Astrocyte of the spinal cord (primary cell): ENCODE data around the gene PNPLA1.
"Not testable (repeated sequence)": the region's sequence is repeated elsewhere in the genome, so short reads cannot be mapped to it uniquely, and the experiment has no call there.

Source experiments
- DNase-seq: peaks from one replicate; pipeline ENCODE4 v3.0.0; 2011; ENCODE audit warnings: low read depth, low spot score
- H3K4me3 ChIP-seq: 2 replicates; pipeline ENCODE4 v1.5.1; 2011; ENCODE audit warnings: low read depth, mild to moderate bottlenecking, low read length, moderate library complexity
- in situ Hi-C: cut with HindIII; loops from 2 replicates; pipeline ENCODE4 v1.10.0; 2017; ENCODE audit warnings: low sequenced_read_pairs
- TF ChIP-seq, protein P1 (sequence below): IDR thresholded peaks from 2 replicates; pipeline ENCODE4 v1.5.1; 2012; ENCODE audit warnings: low read depth, mild to moderate bottlenecking, low read length, inconsistent platforms

PNPLA1 gene

DNA sequence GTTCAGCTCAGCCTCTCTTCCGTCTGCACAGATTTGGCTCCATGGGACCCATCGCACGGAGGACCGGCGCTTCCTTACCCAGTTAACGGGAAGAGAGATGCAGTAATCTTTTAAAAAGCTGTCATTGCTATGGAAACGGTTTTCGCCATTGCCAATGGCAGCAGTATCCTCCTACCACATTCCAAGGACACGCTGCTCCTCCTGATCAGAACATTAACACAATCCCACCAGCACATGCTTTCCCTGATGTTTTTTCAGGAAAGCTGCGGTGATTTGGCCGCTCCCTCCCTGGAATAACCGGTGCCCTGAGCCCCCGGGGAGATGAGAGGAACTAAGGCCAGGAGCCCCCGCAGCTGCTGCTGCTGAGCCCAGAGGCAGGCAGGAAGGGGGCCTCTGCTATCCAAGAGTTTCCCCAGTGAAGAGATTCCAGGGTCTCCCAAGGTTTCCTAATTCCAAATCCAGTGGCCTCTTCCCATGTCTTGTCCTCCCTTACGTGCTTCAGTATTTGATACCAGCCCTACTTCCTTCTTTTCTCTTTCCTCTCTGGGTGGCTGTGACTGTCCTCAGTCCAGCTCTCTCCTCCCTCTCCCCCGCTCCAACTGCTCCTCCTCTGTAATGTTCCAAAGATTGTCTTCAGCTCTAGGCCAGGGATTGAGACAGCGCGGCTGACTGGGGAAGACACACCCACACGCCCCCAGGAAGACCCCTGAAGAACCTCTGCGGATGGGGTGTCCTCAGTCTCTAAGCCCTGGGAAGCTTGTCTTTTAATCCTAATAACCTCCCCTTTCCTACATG, 64.3 kb downstream of the PNPLA1 start:
- in situ Hi-C loops, result no loop called here
- TF ChIP-seq, protein P1, sequence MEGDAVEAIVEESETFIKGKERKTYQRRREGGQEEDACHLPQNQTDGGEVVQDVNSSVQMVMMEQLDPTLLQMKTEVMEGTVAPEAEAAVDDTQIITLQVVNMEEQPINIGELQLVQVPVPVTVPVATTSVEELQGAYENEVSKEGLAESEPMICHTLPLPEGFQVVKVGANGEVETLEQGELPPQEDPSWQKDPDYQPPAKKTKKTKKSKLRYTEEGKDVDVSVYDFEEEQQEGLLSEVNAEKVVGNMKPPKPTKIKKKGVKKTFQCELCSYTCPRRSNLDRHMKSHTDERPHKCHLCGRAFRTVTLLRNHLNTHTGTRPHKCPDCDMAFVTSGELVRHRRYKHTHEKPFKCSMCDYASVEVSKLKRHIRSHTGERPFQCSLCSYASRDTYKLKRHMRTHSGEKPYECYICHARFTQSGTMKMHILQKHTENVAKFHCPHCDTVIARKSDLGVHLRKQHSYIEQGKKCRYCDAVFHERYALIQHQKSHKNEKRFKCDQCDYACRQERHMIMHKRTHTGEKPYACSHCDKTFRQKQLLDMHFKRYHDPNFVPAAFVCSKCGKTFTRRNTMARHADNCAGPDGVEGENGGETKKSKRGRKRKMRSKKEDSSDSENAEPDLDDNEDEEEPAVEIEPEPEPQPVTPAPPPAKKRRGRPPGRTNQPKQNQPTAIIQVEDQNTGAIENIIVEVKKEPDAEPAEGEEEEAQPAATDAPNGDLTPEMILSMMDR, result no peak
- H3K4me3 ChIP-seq, result no peak overlapping the region
- no peak for DNase-seq

DNA sequence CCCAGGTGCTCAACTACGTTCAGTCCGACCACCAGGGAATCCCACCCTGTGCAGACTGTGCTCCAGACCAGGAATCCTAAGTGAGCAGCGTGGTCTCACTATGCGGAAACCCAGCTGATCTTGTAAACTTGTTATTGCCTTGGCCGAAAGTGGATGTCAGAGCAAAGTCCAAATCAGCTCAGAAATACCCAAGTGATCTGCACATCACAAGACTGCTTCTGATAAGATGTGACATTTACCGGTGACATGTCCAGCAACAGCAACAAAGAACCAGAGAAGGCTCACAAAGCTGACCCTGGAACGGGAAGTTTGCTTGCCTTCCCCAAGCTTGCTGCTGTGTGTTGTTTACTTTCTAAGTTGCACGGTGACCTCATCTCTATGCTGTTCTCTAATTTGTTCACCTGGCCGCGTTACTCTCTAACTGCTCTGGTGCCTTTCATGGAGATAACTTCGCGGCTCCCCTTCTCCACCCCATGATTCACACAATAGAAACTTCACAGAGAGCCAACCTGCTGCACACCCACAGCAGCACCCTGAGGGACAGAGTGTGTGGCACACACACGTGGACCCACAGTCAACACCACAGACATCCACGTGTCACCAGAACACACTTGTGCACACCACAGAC, 65.1 kb downstream of the PNPLA1 start:
- TF ChIP-seq, protein P1, result no peak
- no peak overlapping the region for H3K4me3 ChIP-seq
- DNase-seq, result no peak
- in situ Hi-C loops, result no loop called here

DNA sequence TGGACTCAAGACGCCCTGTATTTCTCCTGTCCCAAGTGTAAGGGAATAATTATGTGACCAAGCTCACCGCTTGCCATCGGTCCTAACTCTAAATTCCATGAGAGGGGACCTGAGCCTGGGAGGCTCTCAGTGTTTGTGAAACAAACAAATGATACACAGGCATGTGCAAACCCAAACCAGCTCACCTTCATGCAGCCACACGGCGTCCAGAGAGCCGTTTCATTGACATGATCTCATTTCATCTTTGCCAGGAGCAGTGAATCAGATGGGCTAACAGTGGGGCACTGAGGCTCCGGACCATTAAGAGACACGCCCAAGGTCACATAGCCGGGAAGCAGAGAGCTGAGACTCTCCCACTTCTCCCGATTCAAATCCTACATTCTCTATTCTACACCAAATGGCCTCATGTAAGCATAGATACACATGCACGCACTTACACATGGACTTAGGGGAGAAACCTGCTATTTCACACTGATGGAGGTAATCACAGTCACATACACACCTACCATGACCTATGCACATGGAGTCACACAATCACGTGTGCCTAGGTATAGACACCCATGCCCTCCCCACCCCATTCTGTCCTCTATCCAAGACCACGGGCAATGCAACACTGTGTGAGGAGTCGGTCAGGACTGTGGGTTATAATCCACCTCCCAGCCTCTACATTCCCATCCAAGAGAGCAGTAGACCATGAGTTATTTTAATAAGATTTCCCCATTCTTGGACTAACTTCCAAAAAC, 65.8 kb downstream of the PNPLA1 start:
- in situ Hi-C loops, result no loop called here
- DNase-seq, result no peak
- TF ChIP-seq, protein P1, result no peak
- H3K4me3 ChIP-seq, result no peak overlapping the region

DNA sequence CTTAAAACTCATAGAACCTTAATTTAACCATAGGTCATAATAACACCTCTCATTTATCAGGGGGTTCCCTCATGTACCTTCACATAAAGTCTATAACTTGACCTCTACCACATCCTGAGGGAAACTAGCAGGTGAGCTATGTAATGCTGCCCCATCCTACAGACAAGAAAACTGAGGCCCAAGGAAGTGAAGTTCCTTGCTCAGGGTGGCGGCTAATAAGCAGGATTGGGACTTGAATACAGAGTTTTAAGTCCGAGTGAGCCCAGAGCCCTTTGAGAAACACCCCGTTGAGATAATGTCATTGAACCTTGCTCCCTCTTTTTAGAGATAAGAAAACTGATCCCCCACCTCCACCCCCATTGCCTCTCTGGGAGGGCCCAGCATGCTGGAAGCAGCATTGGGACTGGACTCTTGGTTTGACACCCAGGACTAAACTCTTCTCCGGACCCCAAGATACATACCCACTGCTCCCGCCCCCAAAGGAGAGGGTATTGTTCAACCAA, 66.4 kb downstream of the PNPLA1 start:
- H3K4me3 ChIP-seq, result no peak overlapping the region
- TF ChIP-seq, protein P1, result no peak
- in situ Hi-C loops, result no loop called here
- no peak for DNase-seq

DNA sequence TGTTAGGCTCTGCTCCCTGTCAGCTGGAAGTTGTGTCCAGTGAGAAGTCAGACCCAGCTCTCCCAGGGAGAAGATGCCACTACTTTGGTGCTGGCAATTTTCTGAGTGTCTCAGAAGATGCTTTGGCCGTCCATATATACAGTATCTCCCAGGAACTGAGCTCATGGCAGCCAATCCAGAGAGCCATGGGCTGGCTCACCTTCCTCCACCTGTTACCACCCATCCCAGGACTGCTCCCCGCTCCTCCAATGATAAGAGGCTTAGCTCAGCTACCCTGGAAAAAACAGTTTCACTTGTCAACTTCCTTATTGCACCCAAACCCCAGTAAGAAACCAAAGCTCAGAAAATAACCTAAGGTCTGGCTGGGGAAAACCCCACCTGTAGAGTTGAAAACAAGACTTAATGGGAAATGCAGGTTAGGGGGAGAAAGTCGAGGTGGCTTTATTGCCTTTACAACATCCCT, 67.0 kb downstream of the PNPLA1 start, which contains the start of gene BNIP5:
Gene BNIP5, minus strand, starts transcription at position 110 of the 463 bp plus-strand sequence. CDS start 6,198 bp downstream, outside the sequence.
- no peak for DNase-seq
- no peak within 1 kb of the TSS for H3K4me3 ChIP-seq
- TF ChIP-seq, protein P1, result no peak
- in situ Hi-C loops, result no loop called here

DNA sequence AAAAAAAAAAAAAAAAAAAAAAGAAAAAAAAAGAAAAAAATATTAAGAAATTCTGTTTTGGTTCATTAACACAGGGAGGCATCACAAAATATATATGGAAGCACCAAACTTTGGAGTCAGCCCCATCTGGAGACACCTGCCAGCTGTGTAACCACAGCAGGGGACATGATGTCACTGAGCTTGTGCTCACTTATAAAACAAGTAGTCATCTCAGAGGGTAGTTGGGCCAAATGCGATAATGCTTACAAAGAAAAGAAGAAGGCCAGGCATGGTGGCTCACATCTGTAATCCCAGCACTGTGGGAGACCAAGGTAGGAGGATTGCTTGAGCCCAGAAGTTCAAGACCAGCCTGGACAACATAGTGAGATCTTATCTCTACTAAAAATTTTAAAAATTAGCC, 68.0 kb downstream of the PNPLA1 start:
- in situ Hi-C loops, result no loop called here
- no peak for DNase-seq
- TF ChIP-seq, protein P1, result no peak

DNA sequence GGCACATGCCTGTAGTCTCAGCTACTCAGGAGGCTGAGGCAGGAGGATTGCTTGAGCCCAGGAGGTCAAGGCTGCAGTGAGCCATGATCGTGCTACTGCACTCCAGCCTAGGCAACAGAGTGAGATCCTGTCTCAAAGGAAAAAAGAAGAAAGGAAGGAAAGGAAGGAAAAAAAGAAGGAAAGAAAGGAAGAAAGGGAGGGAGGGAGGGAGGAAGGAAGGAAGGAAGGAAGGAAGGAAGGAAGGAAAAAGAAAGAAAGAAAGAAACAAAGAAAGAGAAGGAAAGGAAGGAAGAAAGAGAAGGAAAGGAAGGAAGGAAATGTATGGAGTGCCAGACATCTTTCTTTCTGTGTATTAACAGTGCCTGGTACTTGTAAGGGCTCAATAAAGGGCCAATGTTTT, 68.4 kb downstream of the PNPLA1 start:
- DNase-seq, in situ Hi-C loops, H3K4me3 ChIP-seq: not testable (repeated sequence)

More for the DNA sequence above, 68.0 kb downstream of the PNPLA1 start:
- H3K4me3 ChIP-seq, result no peak overlapping the region
